ENCODE measurements around the gene ZBTB8B. TPM values are rescaled to one million over a fixed set of nuclear protein-coding genes. Genes with fewer than 3 reads are reported as not detected.
"Not testable (repeated sequence)": the region's sequence is repeated elsewhere in the genome, so short reads cannot be mapped to it uniquely, and the experiment has no call there.

ZBTB8B gene
- total RNA-seq, 2 donors from 2014 or later = 0.26 TPM; not detected in 1

GRCh38 chr1:32480761-32481160 is 15.9 kb downstream of the ZBTB8B start:
- no peak for TF ChIP-seq POLR2A (IDR thresholded peaks at IDR 0.05)
- TF ChIP-seq CTCF (IDR thresholded peaks at IDR 0.05) = no peak
- Histone ChIP-seq H3K4me1 (peaks cover under 1% of the 10 kb centered on the region), H3K9me3 (no peaks in the 10 kb centered on the region), H3K27me3 (no peaks in the 10 kb centered on the region), H3K4me3 (no peak overlapping the region), H3K36me3 (replicated peaks in 1 of 2; ENCODE audit: insufficient read depth in 1 of 2, low read depth in 2 of 2) (no peaks in the 10 kb centered on the region), H3K27ac (no peak overlapping the region)
- ATAC-seq = no peak
- intact Hi-C loops (cut with DNase I) = no loop called here
- no peak for DNase-seq
- WGBS, 2 donors = 87 to 97% methylated on average over 10 to 12 of the region's 12 CpGs

GRCh38 chr1:32481788-32482187 is 16.9 kb downstream of the ZBTB8B start:
- H3K36me3 ChIP-seq (replicated peaks in 1 of 2; ENCODE audit: insufficient read depth in 1 of 2, low read depth in 2 of 2); ATAC-seq; H3K4me3 ChIP-seq; H3K27ac ChIP-seq; H3K27me3 ChIP-seq; DNase-seq; H3K4me1 ChIP-seq; intact Hi-C loops (cut with DNase I); H3K9me3 ChIP-seq: not testable (repeated sequence)
- 80 to 86% methylated on average over 3 of the region's 3 CpGs for WGBS, 2 donors

- Histone ChIP-seq H3K4me1 (peaks cover 6% of the 10 kb centered on the region), H3K4me3 (no peak overlapping the region), H3K27ac (no peak overlapping the region), H3K27me3 (no peaks in the 10 kb centered on the region), H3K9me3 (no peaks in the 10 kb centered on the region), H3K36me3 (replicated peaks in 1 of 2; ENCODE audit: insufficient read depth in 1 of 2, low read depth in 2 of 2) (no peaks in the 10 kb centered on the region)
- intact Hi-C loops (cut with DNase I) = no loop called here
- DNase-seq (no peak), ATAC-seq (no peak)
- 46 to 47% methylated on average over 3 of the region's 3 CpGs for WGBS, 2 donors
- no peak for TF ChIP-seq POLR2A (IDR thresholded peaks at IDR 0.05)
- no peak for TF ChIP-seq CTCF (IDR thresholded peaks at IDR 0.05)
These were observed 20.8 kb downstream of the ZBTB8B start for GRCh38 chr1:32485554-32486255.

DNA sequence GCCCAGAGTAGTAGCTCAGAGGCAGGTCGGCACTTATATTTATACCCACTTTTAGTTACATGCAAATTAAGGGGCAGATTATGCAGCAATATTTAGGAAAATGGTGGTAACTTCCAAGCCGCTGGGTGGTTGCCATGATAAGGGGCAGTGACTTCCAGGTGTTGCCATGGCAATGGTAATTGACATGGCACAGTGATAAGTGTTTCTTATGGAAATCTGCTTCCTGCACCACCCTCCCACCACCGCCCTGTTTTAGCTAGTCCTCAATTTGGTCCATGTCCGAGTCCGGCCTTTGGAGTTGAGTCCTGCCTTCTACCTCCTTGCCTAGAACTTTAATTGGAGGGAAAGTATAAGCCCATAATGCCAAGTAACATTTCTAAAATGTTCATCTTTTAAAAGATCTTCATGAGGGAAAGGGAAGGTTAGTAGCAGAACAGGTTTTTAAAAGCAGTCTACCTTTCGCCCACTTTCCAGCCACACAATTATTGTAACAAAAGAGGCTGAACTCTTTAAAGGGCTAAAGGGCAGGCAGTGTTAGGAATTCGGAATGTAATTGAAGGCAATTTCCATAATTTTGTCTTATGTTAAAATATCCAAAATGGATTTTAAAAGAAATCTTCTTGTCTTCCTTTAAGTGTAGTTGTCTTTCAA is 21.7 kb downstream of the ZBTB8B start:
- intact Hi-C loops (cut with DNase I) = no loop called here
- no peak for ATAC-seq
- TF ChIP-seq CTCF (IDR thresholded peaks at IDR 0.05) = no peak
- no peak for TF ChIP-seq POLR2A (IDR thresholded peaks at IDR 0.05)
- WGBS, 2 donors = 92 to 93% methylated on average over 7 of the region's 7 CpGs
- Histone ChIP-seq H3K9me3 (no peaks in the 10 kb centered on the region), H3K4me1 (peaks cover 6% of the 10 kb centered on the region), H3K27me3 (no peaks in the 10 kb centered on the region), H3K36me3 (replicated peaks in 1 of 2; ENCODE audit: insufficient read depth in 1 of 2, low read depth in 2 of 2) (no peaks in the 10 kb centered on the region), H3K4me3 (no peak overlapping the region), H3K27ac (no peak overlapping the region)
- DNase-seq = no peak

DNA sequence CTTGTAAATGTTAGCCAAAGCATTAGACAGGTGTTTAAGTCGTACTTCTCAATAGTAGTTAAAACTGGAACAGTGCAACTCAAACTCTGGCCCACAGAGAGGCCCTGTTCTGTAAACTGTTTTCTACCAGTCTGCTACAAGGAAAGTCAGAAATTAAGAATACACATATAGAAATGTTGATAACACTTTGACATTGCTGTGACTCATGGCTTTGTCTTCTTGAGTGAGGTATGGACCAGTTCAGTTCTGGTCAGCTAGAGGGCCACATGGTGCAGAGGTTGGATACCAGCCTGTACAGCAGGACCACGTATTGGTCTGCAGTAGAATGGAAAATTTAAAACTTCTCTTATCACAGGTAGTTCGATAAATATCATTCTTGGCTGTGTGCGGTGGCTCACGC is 22.3 kb downstream of the ZBTB8B start:
- no peak for TF ChIP-seq CTCF (IDR thresholded peaks at IDR 0.05)
- no peak for TF ChIP-seq POLR2A (IDR thresholded peaks at IDR 0.05)
- H3K9me3 ChIP-seq = no peaks in the 10 kb centered on the region
- no peak overlapping the region for H3K4me3 ChIP-seq
- no peaks in the 10 kb centered on the region for H3K36me3 ChIP-seq (replicated peaks in 1 of 2; ENCODE audit: insufficient read depth in 1 of 2, low read depth in 2 of 2)
- DNase-seq = no peak
- H3K27ac ChIP-seq = no peak overlapping the region
- WGBS, 2 donors = 76% methylated on average over 5 of the region's 5 CpGs
- H3K4me1 ChIP-seq = peaks cover 6% of the 10 kb centered on the region
- no peaks in the 10 kb centered on the region for H3K27me3 ChIP-seq
- intact Hi-C loops (cut with DNase I) = no loop called here
- no peak for ATAC-seq
